Mucosa of descending colon (tissue), 3 donors: ENCODE data around the gene PRKCB. TPM values are rescaled to one million over a fixed set of nuclear protein-coding genes. Genes with fewer than 3 reads are reported as not detected.

Experiments
- ATAC-seq: fragments of 200-7000 bp; cut with Tn5 transposase; one replicate; pipeline ENCODE4 v1.9.1; 2020; ENCODE audit warnings: mild to moderate bottlenecking, moderate library complexity
- DNase-seq, 3 donors: peaks; one replicate each; pipeline ENCODE4 v3.0.0-alpha.2; 2020
- H3K36me3 ChIP-seq: fragments of 200-600 bp; one replicate; pipeline ENCODE4 v1.8.0; 2021; ENCODE audit warnings: low read depth, mild to moderate bottlenecking
- H3K4me1 ChIP-seq: fragments of 200-600 bp; one replicate; pipeline ENCODE4 v1.8.0; 2021; ENCODE audit warnings: low read depth, mild to moderate bottlenecking
- H3K4me3 ChIP-seq: fragments of 200-600 bp; one replicate; pipeline ENCODE4 v1.8.0; 2021; ENCODE audit warnings: mild to moderate bottlenecking
- H3K9me3 ChIP-seq: fragments of 200-600 bp; one replicate; pipeline ENCODE4 v1.8.0; 2021; ENCODE audit warnings: mild to moderate bottlenecking
- intact Hi-C, 2 donors: fragments of 100-400 bp; cut with DNase I in 1 of 2; cut with micrococcal nuclease in 1 of 2; formaldehyde crosslinking; loops; one replicate each; pipeline versions ENCODE4 v1.11.0 to v1.11.1; 2022; cut with DNase I, micrococcal nuclease
- total RNA-seq, 3 donors: library from RNA; stranded (reverse); fragmentation: NEBNext Ultra II Directional in 2 of 3; extraction: Animal tissue kit (Norgen Biotek cat#: 25700) in 2 of 3; gene quantifications; one replicate each; pipeline versions ENCODE4 v1.2.1 to v1.2.4, GENCODE V29; 2021 to 2023
- TF ChIP-seq, protein P1 (sequence below): fragments of 200-600 bp; IDR thresholded peaks from one replicate; pipeline ENCODE4 v1.8.0; 2022; ENCODE audit warnings: antibody characterized with exemption, mild to moderate bottlenecking
- donor health status: DM: no; HTN: no; CAD: no; lungs with moderate emphysema.
- donor health status: DM: no; HTN: no; CAD: no.
- donor health status: DM: no; HTN: yes; CAD: no.

PRKCB gene
- total RNA-seq, 3 donors from 2014 or later: 7.4 to 29.0 (median 8.2) TPM

DNA sequence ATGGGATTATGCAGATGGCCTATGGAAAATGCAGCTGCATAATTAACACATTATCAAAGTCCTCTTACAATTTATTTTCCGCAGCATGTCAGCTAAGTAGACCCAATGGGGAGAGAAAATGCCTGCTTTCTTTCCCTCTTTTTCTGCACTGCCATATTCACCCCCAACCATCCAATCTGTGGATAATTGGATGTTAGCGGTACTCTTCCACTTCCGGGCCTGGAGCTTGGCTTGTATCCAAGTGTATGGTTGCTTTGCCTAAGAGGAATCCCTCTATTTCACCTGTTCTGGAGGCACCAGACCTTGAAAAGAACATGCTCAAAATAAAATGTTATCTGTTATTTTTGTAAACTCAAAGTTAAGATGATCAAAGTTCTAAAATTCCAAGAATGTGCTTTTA, 379.2 kb downstream of the PRKCB start:
- Histone ChIP-seq H3K4me3 (no peak overlapping the region), H3K4me1 (no peaks in the 10 kb centered on the region), H3K9me3 (no peaks in the 10 kb centered on the region), H3K36me3 (no peaks in the 10 kb centered on the region)
- TF ChIP-seq, protein P1, sequence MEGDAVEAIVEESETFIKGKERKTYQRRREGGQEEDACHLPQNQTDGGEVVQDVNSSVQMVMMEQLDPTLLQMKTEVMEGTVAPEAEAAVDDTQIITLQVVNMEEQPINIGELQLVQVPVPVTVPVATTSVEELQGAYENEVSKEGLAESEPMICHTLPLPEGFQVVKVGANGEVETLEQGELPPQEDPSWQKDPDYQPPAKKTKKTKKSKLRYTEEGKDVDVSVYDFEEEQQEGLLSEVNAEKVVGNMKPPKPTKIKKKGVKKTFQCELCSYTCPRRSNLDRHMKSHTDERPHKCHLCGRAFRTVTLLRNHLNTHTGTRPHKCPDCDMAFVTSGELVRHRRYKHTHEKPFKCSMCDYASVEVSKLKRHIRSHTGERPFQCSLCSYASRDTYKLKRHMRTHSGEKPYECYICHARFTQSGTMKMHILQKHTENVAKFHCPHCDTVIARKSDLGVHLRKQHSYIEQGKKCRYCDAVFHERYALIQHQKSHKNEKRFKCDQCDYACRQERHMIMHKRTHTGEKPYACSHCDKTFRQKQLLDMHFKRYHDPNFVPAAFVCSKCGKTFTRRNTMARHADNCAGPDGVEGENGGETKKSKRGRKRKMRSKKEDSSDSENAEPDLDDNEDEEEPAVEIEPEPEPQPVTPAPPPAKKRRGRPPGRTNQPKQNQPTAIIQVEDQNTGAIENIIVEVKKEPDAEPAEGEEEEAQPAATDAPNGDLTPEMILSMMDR: no peak
- ATAC-seq (no peak), DNase-seq (no peak)
- intact Hi-C loops: no loop called here

DNA sequence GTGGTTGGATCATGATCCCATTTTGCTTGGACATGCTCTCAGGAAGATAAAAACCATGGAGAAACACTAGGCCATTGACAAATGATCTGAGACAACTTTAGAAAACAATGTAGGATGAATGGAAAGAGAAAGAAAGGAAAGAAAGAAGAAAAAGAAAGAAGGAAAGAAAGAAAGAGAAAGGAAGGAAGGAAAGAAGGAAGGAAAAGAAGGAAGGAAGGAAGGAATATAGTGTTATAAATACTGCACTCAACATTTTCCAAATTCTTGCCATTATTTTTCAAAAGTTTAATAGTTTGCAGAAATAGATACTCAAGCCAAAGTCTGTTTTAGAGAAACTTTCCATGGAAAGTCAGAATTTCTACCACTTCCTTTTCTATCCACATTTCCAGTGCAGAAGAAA, 381.2 kb downstream of the PRKCB start:
- intact Hi-C loops: no loop called here
- no peaks in the 10 kb centered on the region for H3K9me3 ChIP-seq
- H3K4me1 ChIP-seq: no peaks in the 10 kb centered on the region
- DNase-seq: no peak
- ATAC-seq: no peak
- no peak overlapping the region for H3K4me3 ChIP-seq
- H3K36me3 ChIP-seq: no peaks in the 10 kb centered on the region
- TF ChIP-seq, protein P1: no peak

DNA sequence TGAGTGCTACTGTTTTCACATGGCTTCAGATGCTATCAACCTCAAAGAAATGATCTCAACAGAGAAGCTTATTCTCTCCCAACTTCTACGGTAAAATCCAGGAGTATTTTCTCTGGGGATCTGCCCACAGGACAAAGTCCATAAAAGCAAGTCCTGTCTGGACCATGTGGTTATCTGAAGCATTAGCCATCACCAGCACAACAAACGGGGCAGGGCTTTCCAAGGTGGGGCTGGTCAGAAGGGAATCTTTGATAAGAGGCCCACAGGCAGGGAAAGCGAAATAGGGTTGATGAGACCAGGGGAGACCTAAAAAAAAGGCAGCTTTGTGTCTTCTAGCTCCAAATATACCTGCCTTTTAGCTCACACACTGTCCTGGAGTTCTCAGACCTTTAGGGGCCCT, 381.7 kb downstream of the PRKCB start:
- H3K4me1 ChIP-seq: no peaks in the 10 kb centered on the region
- ATAC-seq (no peak), DNase-seq (no peak)
- intact Hi-C loops: no loop called here
- TF ChIP-seq, protein P1: no peak
- no peaks in the 10 kb centered on the region for H3K36me3 ChIP-seq
- H3K4me3 ChIP-seq: no peak overlapping the region
- H3K9me3 ChIP-seq: no peaks in the 10 kb centered on the region

DNA sequence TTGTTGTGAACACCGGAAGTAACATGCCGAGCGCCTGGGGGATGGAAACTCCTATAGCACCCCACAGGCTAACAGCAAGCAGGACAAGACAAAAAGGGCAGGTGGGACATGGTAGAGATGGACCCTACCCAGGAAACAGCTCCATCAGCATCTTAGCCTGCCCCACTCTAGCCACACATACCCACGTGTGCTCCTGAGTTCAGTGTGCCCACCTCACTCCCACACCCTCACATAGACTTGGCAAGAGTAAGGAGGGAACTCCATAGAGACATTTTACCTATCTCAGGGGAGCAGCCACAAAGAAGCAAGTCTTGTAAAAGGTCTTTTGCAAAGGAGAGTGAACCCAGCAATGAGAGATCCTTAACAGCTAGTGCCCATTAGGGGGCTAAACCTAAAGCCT, 382.5 kb downstream of the PRKCB start:
- ATAC-seq (no peak), DNase-seq (no peak)
- Histone ChIP-seq H3K4me3 (no peak overlapping the region), H3K36me3 (no peaks in the 10 kb centered on the region), H3K4me1 (no peaks in the 10 kb centered on the region), H3K9me3 (no peaks in the 10 kb centered on the region)
- TF ChIP-seq, protein P1: no peak
- intact Hi-C loops: no loop called here

DNA sequence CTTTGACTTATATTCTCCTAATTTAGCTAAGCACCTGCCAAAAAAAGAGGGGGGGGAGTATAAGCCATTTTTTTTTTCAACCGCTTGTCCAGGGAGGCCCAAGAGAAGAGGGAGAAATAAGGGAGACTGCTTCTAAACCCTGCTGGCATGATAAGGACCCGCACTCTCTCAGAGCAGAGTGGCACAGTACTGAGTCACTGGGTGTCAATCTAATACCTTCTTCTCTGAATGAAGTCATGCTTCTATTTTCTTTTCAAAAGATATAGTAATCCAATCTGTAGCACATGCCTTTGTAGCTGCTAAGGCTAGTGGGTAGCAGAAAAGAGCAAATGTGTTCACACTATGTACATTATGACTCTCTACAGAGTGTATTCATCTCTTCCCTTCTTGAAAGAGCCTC, 385.4 kb downstream of the PRKCB start:
- ATAC-seq (no peak), DNase-seq (no peak)
- intact Hi-C loops: no loop called here
- no peaks in the 10 kb centered on the region for H3K36me3 ChIP-seq
- H3K9me3 ChIP-seq: no peaks in the 10 kb centered on the region
- TF ChIP-seq, protein P1: no peak
- no peak overlapping the region for H3K4me3 ChIP-seq
- no peaks in the 10 kb centered on the region for H3K4me1 ChIP-seq

DNA sequence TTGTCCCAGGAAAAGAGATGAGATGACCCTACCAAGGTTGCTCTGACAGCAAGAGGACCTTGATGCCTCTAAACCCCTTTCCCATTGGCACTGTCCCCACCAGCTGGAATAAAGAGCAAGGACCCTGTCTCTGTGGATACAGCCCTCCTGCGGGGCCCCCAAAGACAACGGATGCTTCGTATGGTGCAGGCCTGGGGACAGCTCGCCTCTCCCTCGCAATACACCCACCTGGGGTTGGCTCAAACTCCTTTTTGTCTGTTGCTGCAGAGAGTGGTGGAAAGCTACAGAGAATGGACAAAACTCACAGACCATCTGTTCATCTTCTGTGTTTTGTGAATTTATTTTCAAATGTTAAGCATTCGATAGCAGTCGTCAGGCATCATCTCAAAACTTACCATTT, 392.7 kb downstream of the PRKCB start:
- no peak for DNase-seq
- intact Hi-C loops: no loop called here
- Histone ChIP-seq H3K36me3 (no peaks in the 10 kb centered on the region), H3K4me3 (no peak overlapping the region), H3K9me3 (no peaks in the 10 kb centered on the region), H3K4me1 (no peaks in the 10 kb centered on the region)
- TF ChIP-seq, protein P1: no peak
- ATAC-seq: no peak
